Mesothelial cell of epicardium (in vitro differentiated cells): ENCODE data around the gene LRRC4. TPM values are rescaled to one million over a fixed set of nuclear protein-coding genes. Genes with fewer than 3 reads are reported as not detected.

ENCODE experiments used
- DNase-seq, 2 experiments: peaks; one replicate each; pipeline ENCODE4 v3.0.0; 2021; ENCODE audit warnings: low spot score in 2 of 2; ENCODE audit not compliant: unreplicated experiment in 2 of 2
- H3K27ac Mint-ChIP-seq: 2 replicates; pipeline ENCODE4 v1.8.0; 2021; ENCODE audit warnings: mixed read lengths
- H3K27me3 Mint-ChIP-seq: 2 replicates; pipeline ENCODE4 v1.8.0; 2021; ENCODE audit warnings: low read depth, mixed read lengths
- H3K36me3 Mint-ChIP-seq: 2 replicates; pipeline ENCODE4 v1.8.0; 2021; ENCODE audit warnings: mixed read lengths
- H3K4me1 Mint-ChIP-seq: 2 replicates; pipeline ENCODE4 v1.8.0; 2021; ENCODE audit warnings: mixed read lengths
- H3K4me3 Mint-ChIP-seq: 2 replicates; pipeline ENCODE4 v1.8.0; 2021; ENCODE audit warnings: mild to moderate bottlenecking, moderate library complexity, mixed read lengths
- H3K9me3 Mint-ChIP-seq: 2 replicates; pipeline ENCODE4 v1.8.0; 2021; ENCODE audit warnings: mixed read lengths
- total RNA-seq: library from RNA; stranded (reverse); gene quantifications from 3 replicates; pipeline ENCODE4 v1.2.1, GENCODE V29; 2021
- TF ChIP-seq, protein P1 (sequence below): fragments of 200-600 bp; sonication (generic); IDR thresholded peaks from one replicate; pipeline ENCODE4 v1.5.0; 2021; ENCODE audit warnings: antibody characterized with exemption; ENCODE audit not compliant: unreplicated experiment

Gene LRRC4
- total RNA-seq, 1 donor from 2014 or later: 3.2 TPM

DNA sequence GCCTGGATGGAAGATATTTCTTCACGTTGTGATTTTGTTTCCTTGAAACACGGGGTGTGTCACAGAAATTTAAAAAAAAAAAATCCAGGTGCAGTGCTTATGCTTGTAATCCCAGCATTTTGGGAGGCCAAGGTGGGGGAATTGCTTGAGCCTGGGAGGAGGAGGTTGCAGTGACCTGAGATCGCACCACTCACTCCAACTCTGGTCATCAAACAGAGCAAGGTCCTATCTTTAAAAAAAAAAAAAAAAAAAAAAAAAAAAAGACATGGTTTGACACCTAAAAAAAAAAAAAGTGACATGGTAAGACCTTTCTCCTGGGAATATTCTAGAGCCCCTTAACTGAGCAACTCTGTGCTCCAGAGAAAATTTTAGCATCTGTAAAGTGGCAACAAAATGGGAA lies 9.0 kb upstream of the LRRC4 start:
- no peak overlapping the region for H3K27ac Mint-ChIP-seq
- TF ChIP-seq, protein P1, sequence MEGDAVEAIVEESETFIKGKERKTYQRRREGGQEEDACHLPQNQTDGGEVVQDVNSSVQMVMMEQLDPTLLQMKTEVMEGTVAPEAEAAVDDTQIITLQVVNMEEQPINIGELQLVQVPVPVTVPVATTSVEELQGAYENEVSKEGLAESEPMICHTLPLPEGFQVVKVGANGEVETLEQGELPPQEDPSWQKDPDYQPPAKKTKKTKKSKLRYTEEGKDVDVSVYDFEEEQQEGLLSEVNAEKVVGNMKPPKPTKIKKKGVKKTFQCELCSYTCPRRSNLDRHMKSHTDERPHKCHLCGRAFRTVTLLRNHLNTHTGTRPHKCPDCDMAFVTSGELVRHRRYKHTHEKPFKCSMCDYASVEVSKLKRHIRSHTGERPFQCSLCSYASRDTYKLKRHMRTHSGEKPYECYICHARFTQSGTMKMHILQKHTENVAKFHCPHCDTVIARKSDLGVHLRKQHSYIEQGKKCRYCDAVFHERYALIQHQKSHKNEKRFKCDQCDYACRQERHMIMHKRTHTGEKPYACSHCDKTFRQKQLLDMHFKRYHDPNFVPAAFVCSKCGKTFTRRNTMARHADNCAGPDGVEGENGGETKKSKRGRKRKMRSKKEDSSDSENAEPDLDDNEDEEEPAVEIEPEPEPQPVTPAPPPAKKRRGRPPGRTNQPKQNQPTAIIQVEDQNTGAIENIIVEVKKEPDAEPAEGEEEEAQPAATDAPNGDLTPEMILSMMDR: no peak
- H3K27me3 Mint-ChIP-seq: no peaks in the 10 kb centered on the region
- no peak for DNase-seq
- peaks cover 4% of the 10 kb centered on the region for H3K4me1 Mint-ChIP-seq
- no peaks in the 10 kb centered on the region for H3K9me3 Mint-ChIP-seq
- no peaks in the 10 kb centered on the region for H3K36me3 Mint-ChIP-seq
- no peak overlapping the region for H3K4me3 Mint-ChIP-seq

DNA sequence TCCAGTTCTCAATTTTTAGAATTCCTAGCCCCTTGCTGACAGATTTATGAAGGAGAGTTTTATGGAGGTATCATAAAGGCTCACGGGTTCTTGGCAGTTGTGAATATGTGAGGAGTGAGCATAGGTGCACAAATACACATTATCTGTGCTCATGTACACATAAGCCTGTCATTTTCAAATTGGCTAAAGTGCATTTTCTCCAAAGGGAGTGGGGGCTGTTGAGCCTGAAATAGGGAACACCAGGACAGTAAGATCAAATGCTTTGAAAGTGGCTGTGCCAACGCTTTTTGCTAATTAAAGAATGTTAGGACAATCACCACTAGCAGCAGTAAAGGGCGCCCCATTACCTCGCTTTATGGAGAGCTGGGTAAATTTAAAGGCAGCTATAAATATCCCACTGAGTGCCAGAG lies 8.3 kb upstream of the LRRC4 start:
- H3K4me3 Mint-ChIP-seq: no peak overlapping the region
- DNase-seq: no peak
- no peak overlapping the region for H3K27ac Mint-ChIP-seq
- TF ChIP-seq, protein P1: no peak
- no peaks in the 10 kb centered on the region for H3K9me3 Mint-ChIP-seq
- peaks cover 3% of the 10 kb centered on the region for H3K27me3 Mint-ChIP-seq
- no peaks in the 10 kb centered on the region for H3K36me3 Mint-ChIP-seq
- peaks cover 4% of the 10 kb centered on the region for H3K4me1 Mint-ChIP-seq

DNA sequence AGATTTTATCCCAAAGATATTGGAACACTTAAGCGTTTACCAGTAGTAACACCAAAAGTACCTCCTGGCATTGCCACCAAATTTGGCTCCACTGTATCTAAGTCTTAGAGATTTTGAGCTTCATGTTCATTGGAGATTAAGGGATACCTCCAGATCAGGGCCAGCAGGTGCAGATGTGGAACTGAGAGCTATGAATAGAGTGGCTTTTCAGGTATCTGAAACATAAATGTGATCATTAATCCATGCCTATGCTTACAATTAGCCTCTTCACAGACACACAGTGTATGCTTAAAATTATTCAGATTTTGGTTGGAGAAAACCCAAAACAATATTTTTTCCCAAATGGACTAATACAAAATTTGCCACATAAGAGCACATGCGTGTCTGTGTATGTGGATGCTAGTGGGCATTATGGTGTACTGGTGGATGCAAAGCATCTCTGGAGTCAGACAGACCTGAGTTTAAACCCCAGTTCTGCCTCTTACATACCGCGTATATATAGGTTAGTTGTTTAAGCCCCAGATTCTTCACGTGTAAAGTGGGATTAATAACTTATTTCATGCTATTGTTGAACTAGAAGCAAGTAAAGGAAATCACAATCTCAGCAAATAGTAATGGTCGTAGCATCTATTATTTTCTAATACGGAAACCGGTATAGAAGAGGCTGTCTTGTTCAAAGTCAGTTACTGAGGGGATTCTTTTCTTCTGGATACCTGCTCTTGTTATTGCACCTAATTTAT lies 6.8 kb upstream of the LRRC4 start:
- DNase-seq: no peak
- no peaks in the 10 kb centered on the region for H3K36me3 Mint-ChIP-seq
- no peaks in the 10 kb centered on the region for H3K9me3 Mint-ChIP-seq
- TF ChIP-seq, protein P1: no peak
- no peak overlapping the region for H3K4me3 Mint-ChIP-seq
- peaks cover 18% of the 10 kb centered on the region for H3K27me3 Mint-ChIP-seq
- no peak overlapping the region for H3K27ac Mint-ChIP-seq
- H3K4me1 Mint-ChIP-seq: peaks cover 8% of the 10 kb centered on the region

DNA sequence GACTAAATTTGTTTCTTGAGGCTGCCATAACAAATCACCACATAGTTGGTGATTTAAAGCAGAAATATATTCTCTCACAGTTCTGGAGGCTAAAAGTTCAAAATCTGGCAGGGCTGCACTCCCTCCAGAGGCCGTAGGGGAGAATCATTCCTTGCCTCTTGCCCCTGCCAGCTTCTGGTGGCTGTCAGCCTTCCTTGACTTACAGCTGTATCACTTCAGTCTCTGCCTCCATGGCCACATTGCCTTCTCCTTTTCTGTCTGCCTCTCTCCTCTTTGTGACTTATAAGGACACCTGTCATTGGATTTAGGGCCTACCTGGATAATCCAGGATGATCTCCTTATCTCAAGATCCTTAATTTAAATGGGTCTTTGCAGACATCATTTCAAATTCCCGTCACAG lies 5.8 kb upstream of the LRRC4 start:
- Mint-ChIP-seq H3K27ac (no peak overlapping the region), H3K4me1 (peaks cover 9% of the 10 kb centered on the region), H3K27me3 (peaks cover 24% of the 10 kb centered on the region), H3K4me3 (no peak overlapping the region), H3K9me3 (no peaks in the 10 kb centered on the region), H3K36me3 (no peaks in the 10 kb centered on the region)
- TF ChIP-seq, protein P1: no peak
- no peak for DNase-seq

DNA sequence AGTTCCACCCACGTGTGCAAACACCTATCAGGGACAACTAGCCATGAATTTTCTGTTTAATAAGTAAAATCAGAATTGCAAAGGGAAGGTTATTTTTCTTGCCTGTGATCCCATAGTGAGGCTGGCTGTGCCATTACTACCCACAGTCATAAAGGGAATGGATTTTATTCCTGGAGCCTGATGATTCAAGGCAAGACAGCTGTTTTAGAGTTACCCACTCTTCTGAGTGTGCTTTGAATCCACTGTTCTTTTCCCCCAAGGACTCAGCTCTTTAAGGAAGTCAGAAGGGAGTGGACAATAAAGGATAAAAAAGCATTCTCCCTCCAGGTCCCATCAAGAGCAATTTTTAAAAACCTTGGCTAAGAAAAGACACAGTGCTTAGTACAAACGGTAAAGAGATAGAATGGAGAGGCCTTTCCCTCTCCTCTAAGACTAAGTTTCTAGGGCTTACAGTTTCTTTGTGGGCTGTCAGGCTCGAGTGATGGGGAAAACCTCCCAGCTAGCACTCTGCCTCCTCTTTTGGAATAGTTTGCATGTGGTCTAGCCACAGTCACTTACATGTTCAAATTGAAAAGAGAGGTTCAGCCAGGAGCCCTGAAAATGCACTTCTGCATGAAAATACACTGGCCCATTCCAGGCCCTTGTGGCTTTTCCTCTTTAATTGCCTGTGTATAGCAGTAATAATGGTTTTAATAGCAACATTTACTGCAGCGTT lies 5.1 kb upstream of the LRRC4 start:
- no peak overlapping the region for H3K27ac Mint-ChIP-seq
- peaks cover 9% of the 10 kb centered on the region for H3K4me1 Mint-ChIP-seq
- DNase-seq: no peak
- H3K27me3 Mint-ChIP-seq: peaks cover 26% of the 10 kb centered on the region
- no peaks in the 10 kb centered on the region for H3K9me3 Mint-ChIP-seq
- TF ChIP-seq, protein P1: no peak
- H3K4me3 Mint-ChIP-seq: no peak overlapping the region
- no peaks in the 10 kb centered on the region for H3K36me3 Mint-ChIP-seq
